SK-N-SH treated with all-trans-retinoic acid at 6 μM for 48 hours (cell line): ENCODE measurements around the gene CRTC3.
A peak's percentile ranks its signal among the peaks of the same experiment; 100 is the strongest.

Experiments used
- ATAC-seq: fragments of 200-7000 bp; cut with Tn5 transposase; 3 replicates; pipeline ENCODE4 v1.9.1; 2020; ENCODE audit warnings: mild to moderate bottlenecking, moderate library complexity
- ARNTL ChIP-seq: fragments of 450-650 bp; formaldehyde crosslinking; IDR thresholded peaks from 2 replicates; pipeline ENCODE4 v1.5.0; 2020; ENCODE audit warnings: low read depth, mild to moderate bottlenecking, moderate library complexity, borderline replicate concordance
- BACH2 ChIP-seq: fragments of 250-450 bp; sonication (Bioruptor Pico); IDR thresholded peaks from 2 replicates; pipeline ENCODE4 v1.9.0; 2021; ENCODE audit warnings: mild to moderate bottlenecking, borderline replicate concordance
- CSDC2 ChIP-seq: fragments of 250-450 bp; sonication (Bioruptor Pico); IDR thresholded peaks from 2 replicates; pipeline ENCODE4 v1.5.0; 2020; ENCODE audit warnings: mild to moderate bottlenecking, moderate library complexity
- ESRRG ChIP-seq: fragments of 250-450 bp; sonication (Bioruptor Pico); IDR thresholded peaks from 2 replicates; pipeline ENCODE4 v1.6.1; 2021; ENCODE audit warnings: mild to moderate bottlenecking
- GLIS3 ChIP-seq: fragments of 250-450 bp; sonication (Bioruptor Pico); IDR thresholded peaks from 2 replicates; pipeline ENCODE4 v1.5.0; 2020; ENCODE audit warnings: mild to moderate bottlenecking, moderate library complexity
- OSR1 ChIP-seq: fragments of 250-450 bp; sonication (Bioruptor Pico); IDR thresholded peaks from 2 replicates; pipeline ENCODE4 v1.8.0; 2022; ENCODE audit warnings: moderate library complexity, mild to moderate bottlenecking, inconsistent platforms
- PPARA ChIP-seq: fragments of 250-450 bp; sonication (Bioruptor Pico); IDR thresholded peaks from 2 replicates; pipeline ENCODE4 v1.5.0; 2020; ENCODE audit warnings: mild to moderate bottlenecking, borderline replicate concordance
- RARB ChIP-seq: fragments of 250-450 bp; sonication (Bioruptor Pico); IDR thresholded peaks from 2 replicates; pipeline ENCODE4 v1.8.0; 2021; ENCODE audit warnings: mild to moderate bottlenecking, moderate library complexity
- SNAI2 ChIP-seq: fragments of 250-450 bp; sonication (Bioruptor Pico); IDR thresholded peaks from 2 replicates; pipeline ENCODE4 v1.5.0; 2020; ENCODE audit warnings: mild to moderate bottlenecking, moderate library complexity
- TCF4 ChIP-seq: fragments of 250-450 bp; sonication (Bioruptor Pico); IDR thresholded peaks from 2 replicates; pipeline ENCODE4 v1.8.0; 2021; ENCODE audit warnings: mild to moderate bottlenecking, moderate library complexity, borderline replicate concordance
- TOX ChIP-seq: fragments of 250-450 bp; sonication (Bioruptor Pico); IDR thresholded peaks from 2 replicates; pipeline ENCODE4 v1.8.0; 2021; ENCODE audit warnings: mild to moderate bottlenecking, moderate library complexity, borderline replicate concordance
- ZC3H10 ChIP-seq: fragments of 250-450 bp; sonication (Bioruptor Pico); IDR thresholded peaks from 2 replicates; pipeline ENCODE4 v1.5.1; 2021; ENCODE audit warnings: mild to moderate bottlenecking, moderate library complexity
- ZFP3 ChIP-seq: fragments of 250-450 bp; sonication (Bioruptor Pico); IDR thresholded peaks from 2 replicates; pipeline ENCODE4 v1.5.0; 2020; ENCODE audit warnings: mild to moderate bottlenecking, moderate library complexity
- ZFP30 ChIP-seq: fragments of 450-650 bp; formaldehyde crosslinking; IDR thresholded peaks from 2 replicates; pipeline ENCODE4 v1.5.0; 2022; ENCODE audit warnings: mild to moderate bottlenecking, moderate library complexity
- ZNF565 ChIP-seq: fragments of 450-650 bp; formaldehyde crosslinking; conservative IDR thresholded peaks from 2 replicates; pipeline ENCODE4 v1.5.0; 2020; ENCODE audit warnings: low read depth, mild to moderate bottlenecking, moderate library complexity
- ZNF70 ChIP-seq: fragments of 450-650 bp; formaldehyde crosslinking; IDR thresholded peaks from 2 replicates; pipeline ENCODE4 v1.5.0; 2020; ENCODE audit warnings: mild to moderate bottlenecking, moderate library complexity
- ZNF8 ChIP-seq: fragments of 450-650 bp; formaldehyde crosslinking; IDR thresholded peaks from 2 replicates; pipeline ENCODE4 v1.5.0; 2020; ENCODE audit warnings: mild to moderate bottlenecking, moderate library complexity
- TF ChIP-seq, protein P1 (sequence below): fragments of 250-450 bp; sonication (Bioruptor Pico); IDR thresholded peaks from 2 replicates; pipeline ENCODE4 v1.8.0; 2021; ENCODE audit warnings: low read depth, mild to moderate bottlenecking, moderate library complexity, borderline replicate concordance
- TF ChIP-seq, protein P2 (sequence below): fragments of 250-450 bp; sonication (Bioruptor Pico); IDR thresholded peaks from 2 replicates; pipeline ENCODE4 v1.5.1; 2020; ENCODE audit warnings: low read depth, mild to moderate bottlenecking, moderate library complexity
- TF ChIP-seq, protein P3 (sequence below): fragments of 250-450 bp; sonication (Bioruptor Pico); IDR thresholded peaks from 2 replicates; pipeline ENCODE4 v1.8.0; 2020; ENCODE audit warnings: mild to moderate bottlenecking, moderate library complexity, borderline replicate concordance
- TF ChIP-seq, protein P4 (sequence below): fragments of 250-450 bp; sonication (Bioruptor Pico); IDR thresholded peaks from 2 replicates; pipeline ENCODE4 v1.5.0; 2020; ENCODE audit warnings: mild to moderate bottlenecking, moderate library complexity
- TF ChIP-seq, protein P5 (sequence below): fragments of 250-450 bp; sonication (Bioruptor Pico); IDR thresholded peaks from 2 replicates; pipeline ENCODE4 v1.5.1; 2021; ENCODE audit warnings: mild to moderate bottlenecking, moderate library complexity

CRTC3 gene

DNA sequence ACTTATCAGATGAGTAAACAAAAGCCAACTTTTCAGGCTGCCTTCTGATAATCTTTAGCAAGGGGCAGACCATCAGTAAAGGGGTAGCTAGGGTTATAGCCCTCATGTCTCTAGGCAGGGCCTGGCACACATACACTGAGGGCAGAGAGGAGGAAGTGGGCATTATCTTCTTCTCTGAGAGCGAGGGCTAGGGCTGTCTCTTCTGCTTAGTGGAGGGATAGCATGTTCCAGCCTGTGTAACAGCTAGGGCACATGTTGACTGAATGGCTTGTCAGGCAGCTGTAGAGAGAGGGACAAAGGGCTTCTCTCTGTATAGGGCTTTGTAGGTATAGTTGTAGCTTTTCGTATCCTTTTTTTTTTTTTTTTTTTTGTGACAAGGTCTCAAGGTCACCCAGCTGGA is 17.8 kb downstream of the CRTC3 start (continued):
- TF ChIP-seq ZNF565 (CRISPR knock-in tag), result no peak
- TF ChIP-seq ESRRG (CRISPR knock-in tag), result no peak
- TF ChIP-seq TOX (CRISPR knock-in tag), result no peak
- no peak for TF ChIP-seq ZFP3 (CRISPR knock-in tag)
- TF ChIP-seq, all 23 proteins: peak for 0

DNA sequence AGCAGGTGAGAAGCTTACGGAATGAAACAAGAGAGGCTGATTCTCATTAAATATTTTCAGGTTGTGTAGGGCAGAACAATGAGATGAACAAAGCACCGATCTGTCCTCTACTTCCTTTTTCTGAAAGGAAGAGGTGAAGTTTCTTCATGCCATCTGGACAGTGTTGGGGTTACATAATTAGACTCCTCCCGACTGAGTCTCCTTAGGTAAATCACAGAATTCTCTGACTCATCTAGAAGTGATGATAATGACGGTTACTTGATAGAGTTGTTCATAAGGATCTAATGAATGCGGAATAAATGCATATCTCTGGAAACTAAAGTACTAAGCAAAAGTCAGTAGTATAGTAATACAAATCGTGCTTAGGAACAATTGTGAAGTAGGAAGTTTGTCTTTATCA is 21.2 kb downstream of the CRTC3 start:
- ATAC-seq, result no peak

DNA sequence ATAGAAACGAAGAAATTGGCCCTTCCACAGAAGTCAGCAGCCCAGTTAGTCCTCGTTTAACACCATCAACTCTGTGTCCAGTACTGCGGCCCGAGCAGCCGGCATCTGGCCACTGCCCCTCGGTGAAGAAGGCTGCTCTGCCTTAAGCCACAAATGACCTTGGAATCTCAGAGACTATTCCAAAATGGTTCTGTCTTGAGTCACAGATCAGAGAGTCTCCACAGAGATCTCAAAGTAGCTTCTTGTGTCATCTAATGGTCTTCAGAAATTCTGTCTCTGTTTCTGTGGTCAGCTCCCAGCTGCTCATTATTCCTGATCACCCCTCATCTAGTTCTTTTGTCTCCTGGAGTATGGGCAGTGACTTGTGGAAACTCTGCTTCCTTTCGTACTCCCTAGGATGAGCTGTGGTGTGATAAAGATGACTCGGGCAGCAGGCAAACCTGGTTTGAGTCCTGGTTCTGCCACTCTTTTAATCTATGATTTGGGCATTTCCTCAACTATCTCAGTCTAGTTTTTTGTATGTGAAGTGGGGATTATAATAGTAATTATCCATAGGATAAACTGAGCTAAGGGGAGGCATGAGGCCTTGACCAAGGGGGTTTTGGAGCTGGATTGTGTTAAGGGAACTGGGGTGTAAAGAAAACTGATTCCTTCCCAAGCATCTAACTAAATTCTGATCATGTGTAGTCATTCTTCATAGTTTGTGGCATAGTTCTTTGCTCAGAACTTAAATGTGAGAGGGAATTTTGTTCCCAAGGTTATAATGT is 22.6 kb downstream of the CRTC3 start:
- ATAC-seq, result peak; percentile 84
- TF ChIP-seq RARB (CRISPR knock-in tag) (no peak), PPARA (no peak), SNAI2 (no peak), BACH2 (CRISPR knock-in tag) (no peak), ZNF8 (no peak), ZFP30 (CRISPR knock-in tag) (no peak), ZC3H10 (CRISPR knock-in tag) (no peak)
- TF ChIP-seq, protein P1, sequence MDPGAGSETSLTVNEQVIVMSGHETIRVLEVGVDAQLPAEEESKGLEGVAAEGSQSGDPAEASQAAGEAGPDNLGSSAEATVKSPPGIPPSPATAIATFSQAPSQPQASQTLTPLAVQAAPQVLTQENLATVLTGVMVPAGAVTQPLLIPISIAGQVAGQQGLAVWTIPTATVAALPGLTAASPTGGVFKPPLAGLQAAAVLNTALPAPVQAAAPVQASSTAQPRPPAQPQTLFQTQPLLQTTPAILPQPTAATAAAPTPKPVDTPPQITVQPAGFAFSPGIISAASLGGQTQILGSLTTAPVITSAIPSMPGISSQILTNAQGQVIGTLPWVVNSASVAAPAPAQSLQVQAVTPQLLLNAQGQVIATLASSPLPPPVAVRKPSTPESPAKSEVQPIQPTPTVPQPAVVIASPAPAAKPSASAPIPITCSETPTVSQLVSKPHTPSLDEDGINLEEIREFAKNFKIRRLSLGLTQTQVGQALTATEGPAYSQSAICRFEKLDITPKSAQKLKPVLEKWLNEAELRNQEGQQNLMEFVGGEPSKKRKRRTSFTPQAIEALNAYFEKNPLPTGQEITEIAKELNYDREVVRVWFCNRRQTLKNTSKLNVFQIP (CRISPR knock-in tag), result no peak
- TF ChIP-seq, protein P2, sequence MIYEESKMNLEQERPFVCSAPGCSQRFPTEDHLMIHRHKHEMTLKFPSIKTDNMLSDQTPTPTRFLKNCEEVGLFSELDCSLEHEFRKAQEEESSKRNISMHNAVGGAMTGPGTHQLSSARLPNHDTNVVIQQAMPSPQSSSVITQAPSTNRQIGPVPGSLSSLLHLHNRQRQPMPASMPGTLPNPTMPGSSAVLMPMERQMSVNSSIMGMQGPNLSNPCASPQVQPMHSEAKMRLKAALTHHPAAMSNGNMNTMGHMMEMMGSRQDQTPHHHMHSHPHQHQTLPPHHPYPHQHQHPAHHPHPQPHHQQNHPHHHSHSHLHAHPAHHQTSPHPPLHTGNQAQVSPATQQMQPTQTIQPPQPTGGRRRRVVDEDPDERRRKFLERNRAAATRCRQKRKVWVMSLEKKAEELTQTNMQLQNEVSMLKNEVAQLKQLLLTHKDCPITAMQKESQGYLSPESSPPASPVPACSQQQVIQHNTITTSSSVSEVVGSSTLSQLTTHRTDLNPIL, result no peak

More for the DNA sequence above, 21.2 kb downstream of the CRTC3 start:
- TF ChIP-seq ZNF565 (CRISPR knock-in tag), result no peak
- no peak for TF ChIP-seq ESRRG (CRISPR knock-in tag)
- no peak for TF ChIP-seq CSDC2
- no peak for TF ChIP-seq ARNTL
- TF ChIP-seq SNAI2, result no peak
- no peak for TF ChIP-seq TOX (CRISPR knock-in tag)
- no peak for TF ChIP-seq ZNF8
- no peak for TF ChIP-seq RARB (CRISPR knock-in tag)
- TF ChIP-seq, protein P3, sequence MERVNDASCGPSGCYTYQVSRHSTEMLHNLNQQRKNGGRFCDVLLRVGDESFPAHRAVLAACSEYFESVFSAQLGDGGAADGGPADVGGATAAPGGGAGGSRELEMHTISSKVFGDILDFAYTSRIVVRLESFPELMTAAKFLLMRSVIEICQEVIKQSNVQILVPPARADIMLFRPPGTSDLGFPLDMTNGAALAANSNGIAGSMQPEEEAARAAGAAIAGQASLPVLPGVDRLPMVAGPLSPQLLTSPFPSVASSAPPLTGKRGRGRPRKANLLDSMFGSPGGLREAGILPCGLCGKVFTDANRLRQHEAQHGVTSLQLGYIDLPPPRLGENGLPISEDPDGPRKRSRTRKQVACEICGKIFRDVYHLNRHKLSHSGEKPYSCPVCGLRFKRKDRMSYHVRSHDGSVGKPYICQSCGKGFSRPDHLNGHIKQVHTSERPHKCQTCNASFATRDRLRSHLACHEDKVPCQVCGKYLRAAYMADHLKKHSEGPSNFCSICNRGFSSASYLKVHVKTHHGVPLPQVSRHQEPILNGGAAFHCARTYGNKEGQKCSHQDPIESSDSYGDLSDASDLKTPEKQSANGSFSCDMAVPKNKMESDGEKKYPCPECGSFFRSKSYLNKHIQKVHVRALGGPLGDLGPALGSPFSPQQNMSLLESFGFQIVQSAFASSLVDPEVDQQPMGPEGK (CRISPR knock-in tag), result no peak
- no peak for TF ChIP-seq GLIS3 (CRISPR knock-in tag)
- TF ChIP-seq ZFP30 (CRISPR knock-in tag), result no peak
- no peak for TF ChIP-seq OSR1 (CRISPR knock-in tag)
- TF ChIP-seq ZC3H10 (CRISPR knock-in tag), result no peak
- TF ChIP-seq, protein P4, sequence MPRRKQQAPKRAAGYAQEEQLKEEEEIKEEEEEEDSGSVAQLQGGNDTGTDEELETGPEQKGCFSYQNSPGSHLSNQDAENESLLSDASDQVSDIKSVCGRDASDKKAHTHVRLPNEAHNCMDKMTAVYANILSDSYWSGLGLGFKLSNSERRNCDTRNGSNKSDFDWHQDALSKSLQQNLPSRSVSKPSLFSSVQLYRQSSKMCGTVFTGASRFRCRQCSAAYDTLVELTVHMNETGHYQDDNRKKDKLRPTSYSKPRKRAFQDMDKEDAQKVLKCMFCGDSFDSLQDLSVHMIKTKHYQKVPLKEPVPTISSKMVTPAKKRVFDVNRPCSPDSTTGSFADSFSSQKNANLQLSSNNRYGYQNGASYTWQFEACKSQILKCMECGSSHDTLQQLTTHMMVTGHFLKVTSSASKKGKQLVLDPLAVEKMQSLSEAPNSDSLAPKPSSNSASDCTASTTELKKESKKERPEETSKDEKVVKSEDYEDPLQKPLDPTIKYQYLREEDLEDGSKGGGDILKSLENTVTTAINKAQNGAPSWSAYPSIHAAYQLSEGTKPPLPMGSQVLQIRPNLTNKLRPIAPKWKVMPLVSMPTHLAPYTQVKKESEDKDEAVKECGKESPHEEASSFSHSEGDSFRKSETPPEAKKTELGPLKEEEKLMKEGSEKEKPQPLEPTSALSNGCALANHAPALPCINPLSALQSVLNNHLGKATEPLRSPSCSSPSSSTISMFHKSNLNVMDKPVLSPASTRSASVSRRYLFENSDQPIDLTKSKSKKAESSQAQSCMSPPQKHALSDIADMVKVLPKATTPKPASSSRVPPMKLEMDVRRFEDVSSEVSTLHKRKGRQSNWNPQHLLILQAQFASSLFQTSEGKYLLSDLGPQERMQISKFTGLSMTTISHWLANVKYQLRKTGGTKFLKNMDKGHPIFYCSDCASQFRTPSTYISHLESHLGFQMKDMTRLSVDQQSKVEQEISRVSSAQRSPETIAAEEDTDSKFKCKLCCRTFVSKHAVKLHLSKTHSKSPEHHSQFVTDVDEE (CRISPR knock-in tag), result no peak
- no peak for TF ChIP-seq ZNF70
- TF ChIP-seq ZFP3 (CRISPR knock-in tag), result no peak
- TF ChIP-seq, protein P5, sequence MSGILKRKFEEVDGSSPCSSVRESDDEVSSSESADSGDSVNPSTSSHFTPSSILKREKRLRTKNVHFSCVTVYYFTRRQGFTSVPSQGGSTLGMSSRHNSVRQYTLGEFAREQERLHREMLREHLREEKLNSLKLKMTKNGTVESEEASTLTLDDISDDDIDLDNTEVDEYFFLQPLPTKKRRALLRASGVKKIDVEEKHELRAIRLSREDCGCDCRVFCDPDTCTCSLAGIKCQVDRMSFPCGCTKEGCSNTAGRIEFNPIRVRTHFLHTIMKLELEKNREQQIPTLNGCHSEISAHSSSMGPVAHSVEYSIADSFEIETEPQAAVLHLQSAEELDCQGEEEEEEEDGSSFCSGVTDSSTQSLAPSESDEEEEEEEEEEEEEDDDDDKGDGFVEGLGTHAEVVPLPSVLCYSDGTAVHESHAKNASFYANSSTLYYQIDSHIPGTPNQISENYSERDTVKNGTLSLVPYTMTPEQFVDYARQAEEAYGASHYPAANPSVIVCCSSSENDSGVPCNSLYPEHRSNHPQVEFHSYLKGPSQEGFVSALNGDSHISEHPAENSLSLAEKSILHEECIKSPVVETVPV, result no peak
- TF ChIP-seq, protein P1 (CRISPR knock-in tag), result no peak
- TF ChIP-seq, protein P2, result no peak
- no peak for TF ChIP-seq TCF4
